Activated naive CD4-positive, alpha-beta T cell treated with anti-CD3 and anti-CD28 coated beads for 36 hours (primary cell): ENCODE results near the gene MPO. TPM values are rescaled to one million over a fixed set of nuclear protein-coding genes. Genes with fewer than 3 reads are reported as not detected.

ENCODE experiments used
- CTCF ChIA-PET: fragments of 350-600 bp; sonication (Branson Sonifier 250); formaldehyde crosslinking; loops from one replicate; lab custom pipeline; 2021; ENCODE audit warnings: antibody characterized with exemption; lab: Charles Lee
- DNase-seq: peaks from one replicate; pipeline ENCODE4 v3.0.0-alpha.2; 2020
- H3K27ac Mint-ChIP-seq: one replicate; pipeline ENCODE4 v1.8.0; 2021; ENCODE audit warnings: mild to moderate bottlenecking, mixed read lengths
- H3K27me3 Mint-ChIP-seq: one replicate; pipeline ENCODE4 v1.8.0; 2021; ENCODE audit warnings: low read depth, mixed read lengths
- H3K36me3 Mint-ChIP-seq: one replicate; pipeline ENCODE4 v1.8.0; 2021; ENCODE audit warnings: low read depth, mixed read lengths
- H3K4me1 Mint-ChIP-seq: one replicate; pipeline ENCODE4 v1.8.0; 2021; ENCODE audit warnings: low read depth, mixed read lengths
- H3K4me3 Mint-ChIP-seq: one replicate; pipeline ENCODE4 v1.8.0; 2021; ENCODE audit warnings: mild to moderate bottlenecking, moderate library complexity, mixed read lengths
- H3K9me3 Mint-ChIP-seq: one replicate; pipeline ENCODE4 v1.8.0; 2021; ENCODE audit warnings: mixed read lengths
- intact Hi-C: fragments of 100-400 bp; cut with micrococcal nuclease; formaldehyde crosslinking; loops from one replicate; pipeline ENCODE4 v1.15.1; 2023
- total RNA-seq, 2 experiments: library from RNA; stranded (reverse); gene quantifications; one replicate each; pipeline ENCODE4 v1.2.3, GENCODE V29; 2021

The MPO gene
- total RNA-seq, 2 experiments from 2014 or later: not detected

- no peaks in the 10 kb centered on the region for H3K9me3 Mint-ChIP-seq
- intact Hi-C loops: no loop called here
Observed at GRCh38 chr17:58271216-58271931, 9.4 kb downstream of the MPO start.

GRCh38 chr17:58270476-58271215 lies 10.1 kb downstream of the MPO start:
- H3K36me3 Mint-ChIP-seq: no peaks in the 10 kb centered on the region
- peaks cover 6% of the 10 kb centered on the region for H3K27me3 Mint-ChIP-seq
- CTCF ChIA-PET: no interaction called here

More at GRCh38 chr17:58271216-58271931, 9.4 kb downstream of the MPO start:
- Mint-ChIP-seq H3K27me3 (peaks cover under 1% of the 10 kb centered on the region), H3K4me1 (no peaks in the 10 kb centered on the region), H3K36me3 (no peaks in the 10 kb centered on the region), H3K4me3 (no peak overlapping the region), H3K27ac (no peak overlapping the region)
- CTCF ChIA-PET: no interaction called here
- DNase-seq: no peak

GRCh38 chr17:58269557-58270291 lies 11.0 kb downstream of the MPO start:
- no peak for DNase-seq

More at GRCh38 chr17:58270476-58271215, 10.1 kb downstream of the MPO start:
- intact Hi-C loops: no loop called here
- no peak for DNase-seq
- no peak overlapping the region for H3K27ac Mint-ChIP-seq
- no peak overlapping the region for H3K4me3 Mint-ChIP-seq
- no peaks in the 10 kb centered on the region for H3K4me1 Mint-ChIP-seq
- H3K9me3 Mint-ChIP-seq: no peaks in the 10 kb centered on the region

GRCh38 chr17:58268774-58269556 lies 11.8 kb downstream of the MPO start:
- Mint-ChIP-seq H3K27ac (no peak overlapping the region), H3K9me3 (no peaks in the 10 kb centered on the region), H3K27me3 (peaks cover 11% of the 10 kb centered on the region), H3K4me1 (no peaks in the 10 kb centered on the region), H3K4me3 (no peak overlapping the region), H3K36me3 (no peaks in the 10 kb centered on the region)
- no peak for DNase-seq
- intact Hi-C loops: no loop called here
- CTCF ChIA-PET: interaction anchor here (2.7 kb wide), 1 partner anchor 19 kb away, joined by 8 read pairs; no protein-coding TSS in a partner anchor

More at GRCh38 chr17:58269557-58270291, 11.0 kb downstream of the MPO start:
- CTCF ChIA-PET: no interaction called here
- Mint-ChIP-seq H3K27ac (no peak overlapping the region), H3K9me3 (no peaks in the 10 kb centered on the region), H3K27me3 (peaks cover 6% of the 10 kb centered on the region), H3K36me3 (no peaks in the 10 kb centered on the region), H3K4me1 (no peaks in the 10 kb centered on the region), H3K4me3 (no peak overlapping the region)
- intact Hi-C loops: no loop called here

- no peak for DNase-seq
- H3K36me3 Mint-ChIP-seq: no peaks in the 10 kb centered on the region
- no peak overlapping the region for H3K27ac Mint-ChIP-seq
- peaks cover 14% of the 10 kb centered on the region for H3K27me3 Mint-ChIP-seq
- H3K9me3 Mint-ChIP-seq: no peaks in the 10 kb centered on the region
- intact Hi-C loops: no loop called here
- no peaks in the 10 kb centered on the region for H3K4me1 Mint-ChIP-seq
- CTCF ChIA-PET: interaction anchor here (0.7 to 2.7 kb wide), 2 partner anchors 18 to 180 kb away, joined by 3 to 8 read pairs; no protein-coding TSS in a partner anchor
- H3K4me3 Mint-ChIP-seq: no peak overlapping the region
Observed at GRCh38 chr17:58268326-58268725, 12.4 kb downstream of the MPO start.

GRCh38 chr17:58267347-58268324 lies 13.1 kb downstream of the MPO start:
- Mint-ChIP-seq H3K9me3 (no peaks in the 10 kb centered on the region), H3K27ac (no peak overlapping the region), H3K4me3 (no peak overlapping the region), H3K4me1 (no peaks in the 10 kb centered on the region), H3K36me3 (no peaks in the 10 kb centered on the region), H3K27me3 (peaks cover 17% of the 10 kb centered on the region)
- intact Hi-C loops: no loop called here
- no peak for DNase-seq
- CTCF ChIA-PET: interaction anchor here (0.7 to 2.7 kb wide), 2 partner anchors 17 to 180 kb away, joined by 3 to 8 read pairs; no protein-coding TSS in a partner anchor

- Mint-ChIP-seq H3K4me3 (no peak overlapping the region), H3K36me3 (no peaks in the 10 kb centered on the region), H3K27ac (no peak overlapping the region), H3K9me3 (no peaks in the 10 kb centered on the region), H3K4me1 (no peaks in the 10 kb centered on the region), H3K27me3 (peaks cover 28% of the 10 kb centered on the region)
- intact Hi-C loops: no loop called here
- DNase-seq: no peak
- CTCF ChIA-PET: interaction anchor here (0.6 to 2.7 kb wide), 4 partner anchors 16 to 392 kb away, joined by 4 to 8 read pairs (median 7); no protein-coding TSS in a partner anchor
Observed at GRCh38 chr17:58265902-58266875, 14.5 kb downstream of the MPO start.

- CTCF ChIA-PET: interaction anchor here (0.6 to 0.9 kb wide), 2 partner anchors 15 to 157 kb away, joined by 4 to 7 read pairs; no protein-coding TSS in a partner anchor
- intact Hi-C loops: no loop called here
- H3K27ac Mint-ChIP-seq: no peak overlapping the region
- DNase-seq: no peak
- H3K4me1 Mint-ChIP-seq: no peaks in the 10 kb centered on the region
- no peak overlapping the region for H3K4me3 Mint-ChIP-seq
- no peaks in the 10 kb centered on the region for H3K36me3 Mint-ChIP-seq
- no peaks in the 10 kb centered on the region for H3K9me3 Mint-ChIP-seq
- peaks cover 33% of the 10 kb centered on the region for H3K27me3 Mint-ChIP-seq
Observed at GRCh38 chr17:58265271-58265670, 15.5 kb downstream of the MPO start.

GRCh38 chr17:58264407-58265103 lies 16.2 kb downstream of the MPO start:
- Mint-ChIP-seq H3K27ac (no peak overlapping the region), H3K4me3 (no peak overlapping the region), H3K27me3 (peaks cover 35% of the 10 kb centered on the region), H3K36me3 (no peaks in the 10 kb centered on the region), H3K4me1 (no peaks in the 10 kb centered on the region), H3K9me3 (no peaks in the 10 kb centered on the region)
- no peak for DNase-seq
- intact Hi-C loops: no loop called here
- CTCF ChIA-PET: no interaction called here
